ENCODE measurements around the gene KRTAP10-1. TPM values are rescaled to one million over a fixed set of nuclear protein-coding genes. Genes with fewer than 3 reads are reported as not detected.

KRTAP10-1 gene
- total and polyA plus RNA-seq, 2 of the 8 experiments (the other 6 are each of a cell fraction or from before 2014, with no cell fraction given): 0.08 TPM; not detected in 1

DNA sequence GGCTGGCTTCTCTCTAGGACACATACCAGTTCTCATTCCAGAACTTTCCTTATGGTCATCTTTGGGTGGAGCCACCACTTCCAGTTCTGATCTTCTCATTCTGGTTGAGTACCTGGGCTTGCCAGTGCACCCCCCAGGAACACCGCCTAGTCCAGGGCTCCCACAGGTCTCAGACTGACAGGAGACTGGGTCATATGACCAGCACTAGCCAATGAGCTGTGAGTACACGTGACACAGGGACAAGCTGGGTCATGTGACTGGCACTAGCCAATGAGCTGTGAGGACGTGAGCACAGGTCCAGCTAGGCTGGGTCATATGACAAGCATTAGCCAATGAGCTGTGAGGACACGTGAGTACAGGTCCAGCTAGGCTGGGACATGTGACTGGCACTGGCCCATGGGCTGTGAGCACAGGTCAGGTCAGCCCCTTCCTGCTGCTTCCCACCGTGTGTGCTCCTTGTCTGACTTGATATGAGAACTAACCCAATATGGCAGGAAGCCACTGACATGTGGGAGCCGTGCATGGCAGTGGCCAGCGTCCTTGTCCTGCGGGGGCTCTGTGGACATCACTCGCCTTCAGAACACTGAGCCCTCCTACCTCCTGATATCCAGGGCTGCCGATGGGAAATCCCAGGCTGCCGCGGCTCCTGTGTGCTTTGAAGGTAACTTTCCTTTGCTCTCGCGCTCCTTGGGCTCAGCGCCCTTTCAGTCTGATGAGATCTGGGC, 22.7 kb downstream of the KRTAP10-1 start:
- no peak overlapping the region for H2BK12ac ChIP-seq (ENCODE audit: low read depth, low read length)
- peak overlapping the region; percentile 6; the same call in 1 of the 2 replicates for H2AK5ac ChIP-seq (ENCODE audit: low read depth, low read length)
- POLR2A ChIA-PET (ENCODE audit: partially characterized antibody): interaction anchor here (1.0 to 1.3 kb wide), 3 partner anchors 35 to 179 kb away, joined by 3 to 5 read pairs (median 4); no protein-coding TSS in a partner anchor
- H2BK15ac ChIP-seq (ENCODE audit: low read length): peak overlapping the region; percentile 24; the same call in 1 of the 2 replicates
- no peak overlapping the region for H2BK20ac ChIP-seq (ENCODE audit: low read length)
- H3K9me3 ChIP-seq (ENCODE audit: insufficient read depth in 2 of 2, low read depth in 1 of 2, low read length in 1 of 2): no peaks in the 10 kb centered on the region; a peak in 2 of 4 replicates
- H3K14ac ChIP-seq (ENCODE audit: insufficient read length): no peak overlapping the region
- H3K23ac ChIP-seq (ENCODE audit: insufficient read length): no peak overlapping the region
- no peaks in the 10 kb centered on the region for H3K27me3 ChIP-seq (replicated peaks in 1 of 4; ENCODE audit: control insufficient read depth in 3 of 4, extremely low read depth in 1 of 4, insufficient read depth in 3 of 4, low read length in 3 of 4)
- no peak overlapping the region for H3K56ac ChIP-seq (replicated peaks; ENCODE audit: insufficient read length, low read depth, low read length)
- H4K91ac ChIP-seq (replicated peaks; ENCODE audit: insufficient read length, low read length): no peak overlapping the region
- peaks cover 0 to 3% (median 0%) of the 10 kb centered on the region in 4 experiments; a peak in 1 of 7 replicates for H3K4me1 ChIP-seq (replicated peaks in 1 of 4; ENCODE audit: control insufficient read depth in 3 of 4, insufficient read depth in 4 of 4, low read length in 3 of 4)
- H4K20me1 ChIP-seq (replicated peaks in 1 of 2; ENCODE audit: control insufficient read depth in 1 of 2, insufficient read depth in 2 of 2, low read length in 2 of 2): no peaks in the 10 kb centered on the region
- no peak overlapping the region for H2AFZ ChIP-seq (ENCODE audit: low read length)
- H3K27ac ChIP-seq (ENCODE audit: low read depth, low read length): no peak overlapping the region
- DNase-seq (ENCODE audit: low read depth in 1 of 2, low spot score in 2 of 2) (no peak), FAIRE-seq (peak; percentile 72)
- no peak overlapping the region for H4K8ac ChIP-seq (ENCODE audit: extremely low read depth, insufficient read depth, low read length)
- WGBS, 2 experiments (ENCODE audit: extremely low coverage in 1 of 2, insufficient coverage in 1 of 2, insufficient read length in 1 of 2, insufficient replicate concordance in 2 of 2, low coverage in 1 of 2, low lambda C conversion rate in 2 of 2, missing lambda C conversion rate in 1 of 2): 92% methylated on average over 15 of the region's 15 CpGs; no CpG with 5 or more reads in 1 of the 2 experiments
- no peak overlapping the region for H2BK120ac ChIP-seq (replicated peaks; ENCODE audit: low read depth, low read length)
- no peaks in the 10 kb centered on the region for H3K36me3 ChIP-seq (ENCODE audit: control insufficient read depth in 2 of 4, insufficient read depth in 4 of 4, low read length in 3 of 4)
- CTCF ChIA-PET (ENCODE audit: partially characterized antibody): interaction anchor here (1.1 to 1.4 kb wide), 3 partner anchors 9 to 276 kb away, joined by 3 to 5 read pairs (median 3); no protein-coding TSS in a partner anchor
- H3K9ac ChIP-seq (replicated peaks in 1 of 4; ENCODE audit: extremely low read depth in 1 of 4, low read depth in 3 of 4, low read length in 3 of 4): no peak overlapping the region
- H3K4ac ChIP-seq (replicated peaks; ENCODE audit: insufficient read length, low read depth, low read length): no peak overlapping the region
- H3K18ac ChIP-seq (ENCODE audit: extremely low read depth, low read length): no peak overlapping the region
- no peaks in the 10 kb centered on the region for H3K79me2 ChIP-seq (ENCODE audit: control insufficient read depth in 1 of 2, insufficient read depth in 2 of 2, low read length in 2 of 2)
- no peak overlapping the region for H3K4me3 ChIP-seq (ENCODE audit: extremely low read depth in 1 of 4, insufficient read depth in 2 of 4, low read depth in 3 of 4, low read length in 4 of 4)
- peak overlapping the region; percentile 79 for H2BK5ac ChIP-seq (ENCODE audit: low read depth, low read length)
- no peaks in the 10 kb centered on the region for H3K79me1 ChIP-seq (ENCODE audit: low read depth, low read length)
- H3K23me2 ChIP-seq (ENCODE audit: low read depth, low read length): peaks cover 2% of the 10 kb centered on the region; the same call in 1 of the 2 replicates
- H4K5ac ChIP-seq (ENCODE audit: insufficient read length, low read depth, low read length): no peak overlapping the region
- peak overlapping the region in 1 of 2 experiments; percentile 36; a peak in 1 of 4 replicates for H3K4me2 ChIP-seq (ENCODE audit: insufficient read depth in 1 of 2, low read depth in 2 of 2, low read length in 2 of 2)
- TF ChIP-seq PHF8 (conservative IDR thresholded peaks at IDR 0.05; ENCODE audit: low read depth, low read length): no peak
- TF ChIP-seq CBX8 (IDR thresholded peaks at IDR 0.05; ENCODE audit: borderline replicate concordance, low read depth, low read length): no peak
- no peak for TF ChIP-seq CHD1 (IDR thresholded peaks at IDR 0.05; ENCODE audit: low read depth, low read length)
- TF ChIP-seq TEAD4 (IDR thresholded peaks at IDR 0.05; ENCODE audit: low read depth, low read length): no peak
- TF ChIP-seq RBBP5 (IDR thresholded peaks at IDR 0.05; ENCODE audit: borderline replicate concordance, low read depth, low read length): no peak
- no peak for TF ChIP-seq GABPA (IDR thresholded peaks at IDR 0.05; ENCODE audit: borderline replicate concordance, insufficient read depth, low read length)
- no peak for TF ChIP-seq EP300 (IDR thresholded peaks at IDR 0.05; ENCODE audit: borderline replicate concordance in 1 of 2, low read depth in 2 of 2, low read length in 2 of 2)
- peak; percentile 52; the same call in 1 of the 2 replicates for TF ChIP-seq CHD2 (IDR thresholded peaks at IDR 0.05; ENCODE audit: low read length)
- no peak for TF ChIP-seq EGR1 (IDR thresholded peaks at IDR 0.05; ENCODE audit: borderline replicate concordance, low read depth, low read length)
- TF ChIP-seq ASH2L (IDR thresholded peaks at IDR 0.05; ENCODE audit: low read length): no peak
- TF ChIP-seq NANOG (IDR thresholded peaks at IDR 0.05; ENCODE audit: insufficient read depth, low read depth, low read length, poor library complexity, severe bottlenecking): no peak
- TF ChIP-seq CREB1 (IDR thresholded peaks at IDR 0.05): no peak
- no peak for TF ChIP-seq BRCA1 (IDR thresholded peaks at IDR 0.05; ENCODE audit: low read depth, low read length)

Measured in H1 (cell line).